ENCODE measurements around the gene THAP5.

The THAP5 gene

DNA sequence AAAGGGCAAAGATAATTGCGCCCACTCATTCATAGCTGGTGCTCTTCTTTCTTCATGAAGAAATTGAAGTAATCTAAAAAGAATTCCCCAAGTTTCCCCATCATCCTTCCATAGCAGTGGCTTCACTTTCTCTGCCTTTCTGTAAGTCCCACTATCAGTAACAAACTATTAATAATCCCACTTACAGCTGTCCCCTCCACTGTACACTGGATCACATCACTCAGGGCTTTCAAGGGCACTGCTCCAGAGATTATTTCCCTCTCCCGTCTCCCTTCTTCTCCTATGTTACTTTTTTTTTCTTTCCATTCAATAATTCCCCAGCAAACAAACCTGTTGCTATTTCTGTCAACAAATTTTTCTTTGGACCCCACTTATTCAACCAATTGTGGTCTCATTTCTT lies 16.3 kb upstream of the THAP5 start:
- no peak for TF ChIP-seq CTCF (IDR thresholded peaks at IDR 0.05; ENCODE audit: control insufficient read depth, insufficient read depth, low read depth, low read length, missing control alignments)
- no peak for DNase-seq (ENCODE audit: low read depth)
- no peak overlapping the region for H3K4me3 ChIP-seq (ENCODE audit: control insufficient read depth, low read depth, low read length)

- TF ChIP-seq CTCF (IDR thresholded peaks at IDR 0.05; ENCODE audit: control insufficient read depth, insufficient read depth, low read depth, low read length, missing control alignments) = no peak
- no peak overlapping the region for H3K4me3 ChIP-seq (ENCODE audit: control insufficient read depth, low read depth, low read length)
- no peak for DNase-seq (ENCODE audit: low read depth)
Measured at GRCh38 chr7:108584211-108584610, 14.7 kb upstream of the THAP5 start.

- H3K4me3 ChIP-seq (ENCODE audit: control insufficient read depth, low read depth, low read length) = no peak overlapping the region
- no peak for DNase-seq (ENCODE audit: low read depth)
- TF ChIP-seq CTCF (IDR thresholded peaks at IDR 0.05; ENCODE audit: control insufficient read depth, insufficient read depth, low read depth, low read length, missing control alignments) = no peak
Measured at GRCh38 chr7:108581655-108582491, 12.4 kb upstream of the THAP5 start.

- no peak for DNase-seq (ENCODE audit: low read depth)
Measured at GRCh38 chr7:108580298-108580697, 10.8 kb upstream of the THAP5 start.

DNA sequence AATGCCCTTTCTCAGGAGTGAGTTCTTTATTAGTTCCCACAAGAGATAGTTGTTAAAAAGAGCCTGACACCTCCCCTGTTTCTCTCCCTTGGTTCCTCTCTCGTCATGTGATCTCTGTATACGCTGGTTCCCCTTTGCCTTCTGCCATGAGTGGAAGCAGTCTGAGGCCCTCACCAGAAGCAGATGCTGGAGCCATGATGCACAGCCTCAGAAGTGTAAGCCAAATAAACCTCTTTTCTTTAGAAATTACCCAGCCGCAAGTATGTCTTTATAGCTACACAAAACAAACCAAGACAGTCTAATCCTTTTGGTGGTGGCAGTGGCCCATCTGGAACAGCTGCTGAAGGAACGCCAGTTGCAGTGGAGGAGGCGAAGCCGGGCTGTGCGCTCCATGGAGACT lies 9.4 kb upstream of the THAP5 start:
- TF ChIP-seq CTCF (IDR thresholded peaks at IDR 0.05; ENCODE audit: control insufficient read depth, insufficient read depth, low read depth, low read length, missing control alignments) = no peak
- DNase-seq (ENCODE audit: low read depth) = no peak
- H3K4me3 ChIP-seq (ENCODE audit: control insufficient read depth, low read depth, low read length) = no peak overlapping the region

More at GRCh38 chr7:108580298-108580697, 10.8 kb upstream of the THAP5 start:
- no peak for TF ChIP-seq CTCF (IDR thresholded peaks at IDR 0.05; ENCODE audit: control insufficient read depth, insufficient read depth, low read depth, low read length, missing control alignments)
- no peak overlapping the region for H3K4me3 ChIP-seq (ENCODE audit: control insufficient read depth, low read depth, low read length)

GRCh38 chr7:108576116-108576515 lies 6.6 kb upstream of the THAP5 start:
- TF ChIP-seq CTCF (IDR thresholded peaks at IDR 0.05; ENCODE audit: control insufficient read depth, insufficient read depth, low read depth, low read length, missing control alignments) = no peak
- no peak for DNase-seq (ENCODE audit: low read depth)
- H3K4me3 ChIP-seq (ENCODE audit: control insufficient read depth, low read depth, low read length) = no peak overlapping the region

All from AG09309 (cell line).